Keratinocyte (primary cell): Measurements from ENCODE around the gene HPS1. TPM values are rescaled to one million over a fixed set of nuclear protein-coding genes. Genes with fewer than 3 reads are reported as not detected.

Experiments
- DNase-seq: peaks from one replicate; pipeline ENCODE4 v3.0.0-alpha.2; 2011; ENCODE audit warnings: low read depth, missing footprints, low spot score
- FAIRE-seq: peaks from 2 replicates; lab custom pipeline; 2011; peaks lifted over from hg19 to GRCh38; lab: Jason Lieb, UNC
- H2AFZ ChIP-seq: 2 replicates; pipeline ENCODE4 v1.6.0; 2012; ENCODE audit warnings: low read length, control low read depth, inconsistent platforms; ENCODE audit not compliant: control insufficient read depth
- H3K27ac ChIP-seq: 2 replicates; pipeline ENCODE4 v1.5.1; 2011; ENCODE audit warnings: low read length; ENCODE audit not compliant: control insufficient read depth, insufficient read depth
- H3K27me3 ChIP-seq: 3 replicates; pipeline ENCODE4 v1.6.0; 2011; ENCODE audit warnings: low read length; ENCODE audit not compliant: control insufficient read depth, insufficient read depth; ENCODE audit errors: extremely low read depth
- H3K36me3 ChIP-seq, 2 experiments: 2 replicates in 1 of 2; 3 replicates in 1 of 2; pipeline ENCODE4 v1.5.1; 2011; ENCODE audit warnings: low read length in 2 of 2, mild to moderate bottlenecking in 1 of 2; ENCODE audit not compliant: control insufficient read depth in 2 of 2, insufficient read depth in 2 of 2; ENCODE audit errors: extremely low read depth in 1 of 2
- H3K4me1 ChIP-seq: 3 replicates; pipeline ENCODE4 v1.5.1; 2011; ENCODE audit warnings: low read length; ENCODE audit not compliant: control insufficient read depth, insufficient read depth; ENCODE audit errors: extremely low read depth
- H3K4me2 ChIP-seq: 3 replicates; pipeline ENCODE4 v1.6.0; 2011; ENCODE audit warnings: low read depth, low read length; ENCODE audit not compliant: control insufficient read depth, insufficient read depth; ENCODE audit errors: extremely low read depth
- H3K4me3 ChIP-seq, 3 experiments: fragments of 200-600 bp in 1 of 3; sonication (generic) in 1 of 3; 2 replicates in 2 of 3; 3 replicates in 1 of 3; pipeline ENCODE4 v1.5.1; 2011 to 2016; ENCODE audit warnings: low read length in 3 of 3, mild to moderate bottlenecking in 3 of 3, control low read depth in 2 of 3, inconsistent platforms in 1 of 3, low read depth in 1 of 3, mixed read lengths in 1 of 3, mixed run types in 1 of 3, moderate library complexity in 1 of 3; ENCODE audit not compliant: control insufficient read depth in 2 of 3, insufficient read depth in 2 of 3; ENCODE audit errors: extremely low read depth in 1 of 3
- H3K79me2 ChIP-seq: 2 replicates; pipeline ENCODE4 v1.6.0; 2012; ENCODE audit warnings: low read length; ENCODE audit not compliant: control insufficient read depth, insufficient read depth
- H3K9ac ChIP-seq: 3 replicates; pipeline ENCODE4 v1.6.0; 2011; ENCODE audit warnings: low read length; ENCODE audit not compliant: control insufficient read depth, insufficient read depth; ENCODE audit errors: extremely low read depth
- H3K9me1 ChIP-seq: 3 replicates; pipeline ENCODE4 v1.6.0; 2011; ENCODE audit warnings: low read length; ENCODE audit not compliant: control insufficient read depth, insufficient read depth; ENCODE audit errors: extremely low read depth
- H3K9me3 ChIP-seq: 2 replicates; pipeline ENCODE4 v1.5.1; 2012; ENCODE audit warnings: low read depth, low read length; ENCODE audit not compliant: control insufficient read depth
- H4K20me1 ChIP-seq: 3 replicates; pipeline ENCODE4 v1.6.0; 2011; ENCODE audit warnings: low read length; ENCODE audit not compliant: control insufficient read depth, insufficient read depth; ENCODE audit errors: extremely low read depth
- CTCF ChIP-seq, 3 experiments: IDR thresholded peaks in 1 of 3; conservative IDR thresholded peaks in 1 of 3; optimal IDR thresholded peaks in 1 of 3; 2 replicates in 2 of 3; 3 replicates in 1 of 3; pipeline versions ENCODE3 to v1.5.1; 2011; ENCODE audit warnings: low read length in 3 of 3, mild to moderate bottlenecking in 3 of 3, moderate library complexity in 2 of 3, control low read depth in 1 of 3, inconsistent platforms in 1 of 3; ENCODE audit not compliant: insufficient read depth in 2 of 3; ENCODE audit errors: extremely low read depth in 1 of 3
- EZH2 ChIP-seq: IDR thresholded peaks from one replicate; pipeline ENCODE4 v1.6.1; 2012; ENCODE audit warnings: inconsistent platforms, mild to moderate bottlenecking, low read length, moderate library complexity
- dilution Hi-C: fragments of 300-500 bp; cut with MboI; formaldehyde crosslinking; loops from one replicate; pipeline ENCODE4 v1.7.0; 2020; ENCODE audit warnings: low sequenced_read_pairs; ENCODE audit not compliant: extremely low pct_ligation_motif_present
- polyA plus RNA-seq, 5 experiments: library from polyadenylated mRNA; depleted of rRNA in 3 of 5; stranded (reverse) in 3 of 5; stranded (forward) in 1 of 5; unstranded in 1 of 5; fragments of >200 nt; gene quantifications; 1 replicate in 1 of 5; 2 replicates in 3 of 5; 3 replicates in 1 of 5; pipeline versions ENCODE4 v1.2.1 to v1.2.3, GENCODE V29; 2011 to 2012; ENCODE audit warnings: missing spikeins in 2 of 5, low read depth in 1 of 5, low replicate concordance in 1 of 5

Gene HPS1
- polyA plus RNA-seq, 1 donor (not counting 4 experiments of a cell fraction or from before 2014, with no cell fraction given) = 39.4 TPM

GRCh38 chr10:98424295-98425254 lies 22.2 kb downstream of the HPS1 start:
- dilution Hi-C loops = no loop called here
- no peaks in the 10 kb centered on the region for H3K79me2 ChIP-seq
- no peak overlapping the region for H3K27ac ChIP-seq
- H3K4me1 ChIP-seq = peaks cover 6% of the 10 kb centered on the region
- no peak for FAIRE-seq
- H3K4me3 ChIP-seq = no peak overlapping the region
- H3K36me3 ChIP-seq = peaks cover 4 to 27% of the 10 kb centered on the region in 2 experiments
- H3K27me3 ChIP-seq = no peaks in the 10 kb centered on the region
- TF ChIP-seq EZH2 = no peak
- TF ChIP-seq CTCF (optimal IDR thresholded peaks at IDR 0.05 in 1 of 3, IDR thresholded peaks at IDR 0.05 in 1 of 3, conservative IDR thresholded peaks at IDR 0.05 in 1 of 3; ENCODE audit: extremely low read depth in 1 of 3, insufficient read depth in 2 of 3, low read length in 3 of 3) = no peak
- H3K9me3 ChIP-seq = no peaks in the 10 kb centered on the region
- no peaks in the 10 kb centered on the region for H3K9me1 ChIP-seq
- no peak overlapping the region for H3K9ac ChIP-seq
- no peaks in the 10 kb centered on the region for H4K20me1 ChIP-seq
- no peak overlapping the region for H2AFZ ChIP-seq
- no peak for DNase-seq
- no peak overlapping the region for H3K4me2 ChIP-seq

- no peaks in the 10 kb centered on the region for H3K9me1 ChIP-seq
- no peaks in the 10 kb centered on the region for H3K79me2 ChIP-seq
- no peak overlapping the region for H3K9ac ChIP-seq
- H3K4me1 ChIP-seq = peaks cover 6% of the 10 kb centered on the region
- DNase-seq (no peak), FAIRE-seq (no peak)
- no peak overlapping the region for H3K4me2 ChIP-seq
- H3K4me3 ChIP-seq = no peak overlapping the region
- TF ChIP-seq CTCF (optimal IDR thresholded peaks at IDR 0.05 in 1 of 3, IDR thresholded peaks at IDR 0.05 in 1 of 3, conservative IDR thresholded peaks at IDR 0.05 in 1 of 3; ENCODE audit: extremely low read depth in 1 of 3, insufficient read depth in 2 of 3, low read length in 3 of 3) (peak in 1 of 3 experiments; percentile 2), EZH2 (no peak)
- H3K9me3 ChIP-seq = no peaks in the 10 kb centered on the region
- no peaks in the 10 kb centered on the region for H3K27me3 ChIP-seq
- H2AFZ ChIP-seq = no peak overlapping the region
- dilution Hi-C loops = no loop called here
- no peaks in the 10 kb centered on the region for H4K20me1 ChIP-seq
- no peak overlapping the region for H3K27ac ChIP-seq
- H3K36me3 ChIP-seq = peaks cover 4 to 24% of the 10 kb centered on the region in 2 experiments
These were observed 23.0 kb downstream of the HPS1 start for GRCh38 chr10:98423691-98424120.
